Stimulated activated CD4-positive, alpha-beta T cell treated with anti-CD3 and anti-CD28 coated beads, Interleukin-1b, Interleukin-23, amount 100 ng/mL, for 1 hour (primary cell): ENCODE data around the gene ADGRA1.

Experiments used
- DNase-seq, 2 donors: peaks; one replicate each; pipeline ENCODE4 v3.0.0-alpha.2; 2020; ENCODE audit warnings: low read depth in 2 of 2

ADGRA1 gene

DNA sequence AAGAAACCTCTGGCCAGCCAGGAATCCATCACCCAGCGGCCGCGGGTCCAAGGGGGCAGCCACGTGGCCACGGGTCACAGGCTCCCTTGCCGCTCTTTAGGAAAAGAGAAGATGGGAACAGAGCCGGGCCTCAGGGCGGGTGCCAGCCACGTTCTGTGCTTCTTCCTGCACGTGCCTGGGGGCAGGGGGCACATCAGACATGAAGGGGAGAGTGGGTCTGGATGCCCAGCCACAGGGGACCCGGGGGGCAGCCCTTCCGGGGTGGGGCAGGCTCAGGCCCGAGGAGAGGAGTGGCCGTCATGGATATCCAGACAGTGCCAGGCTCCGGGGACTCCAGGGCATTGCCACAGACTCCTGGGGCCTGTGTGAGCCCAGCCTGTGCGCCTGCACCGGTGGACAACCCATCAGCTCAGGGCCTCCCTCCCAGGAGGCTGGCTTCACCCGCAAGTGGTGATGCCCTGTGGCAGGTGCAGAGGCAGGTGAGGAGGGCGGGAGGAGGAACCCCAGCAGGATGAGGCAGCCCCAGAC lies 31.0 kb upstream of the ADGRA1 start:
- no peak for DNase-seq

DNA sequence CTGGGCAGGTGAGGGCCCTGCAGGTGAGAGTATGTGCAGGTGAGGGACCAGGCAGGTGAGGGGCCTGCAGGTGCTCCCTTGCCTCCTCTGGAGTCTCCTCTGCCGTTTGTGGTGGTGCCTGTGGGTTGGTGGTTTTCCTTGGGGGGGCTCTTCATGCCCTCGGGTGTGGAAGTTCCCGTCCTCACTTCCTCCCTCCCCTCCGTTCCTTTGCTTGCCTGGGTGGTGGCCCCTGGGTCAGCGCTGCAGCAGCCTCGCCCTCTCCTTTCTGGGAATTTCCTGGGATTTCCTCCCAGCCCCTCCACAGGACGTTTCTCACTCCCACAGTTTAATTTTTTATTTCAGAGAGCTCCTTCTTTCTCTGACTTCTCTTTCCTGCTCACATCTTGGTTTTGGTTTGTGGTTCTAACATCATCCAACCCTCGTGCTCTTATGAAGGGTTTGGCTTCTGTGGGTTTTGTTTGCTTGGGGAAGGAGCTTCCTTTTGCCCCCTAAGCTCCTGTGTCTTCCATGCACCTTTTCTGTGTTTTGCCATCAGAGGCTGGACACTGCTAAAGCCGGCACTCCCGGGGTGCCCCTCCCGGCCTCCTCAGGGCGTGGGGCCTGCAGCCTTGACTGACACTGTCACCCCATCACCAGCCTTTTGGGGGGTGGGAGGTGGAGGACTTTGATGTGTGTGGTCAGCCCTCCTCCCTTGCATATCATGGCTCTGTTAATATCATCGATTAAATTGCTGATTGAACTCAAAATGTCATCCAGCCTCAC lies 29.2 kb upstream of the ADGRA1 start:
- no peak for DNase-seq

DNA sequence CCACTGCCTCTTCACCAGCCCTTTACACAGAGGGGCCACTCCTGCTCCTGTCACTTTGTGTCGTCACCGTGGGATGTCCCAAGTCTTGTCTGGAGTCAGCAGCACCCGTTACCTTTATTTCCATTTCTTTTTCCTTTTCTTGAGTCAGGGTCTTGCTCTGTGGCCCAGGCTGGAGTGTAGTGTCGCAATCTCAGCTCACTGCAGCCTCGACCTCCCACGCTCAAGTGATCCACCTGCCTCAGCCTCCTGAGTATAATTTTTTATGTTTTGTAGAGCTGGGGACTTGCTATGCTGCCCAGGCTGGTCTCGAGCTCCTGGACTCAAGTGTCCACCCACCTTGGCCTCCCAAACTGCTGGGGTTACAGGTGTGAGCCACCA lies 28.6 kb upstream of the ADGRA1 start:
- DNase-seq = no peak

DNA sequence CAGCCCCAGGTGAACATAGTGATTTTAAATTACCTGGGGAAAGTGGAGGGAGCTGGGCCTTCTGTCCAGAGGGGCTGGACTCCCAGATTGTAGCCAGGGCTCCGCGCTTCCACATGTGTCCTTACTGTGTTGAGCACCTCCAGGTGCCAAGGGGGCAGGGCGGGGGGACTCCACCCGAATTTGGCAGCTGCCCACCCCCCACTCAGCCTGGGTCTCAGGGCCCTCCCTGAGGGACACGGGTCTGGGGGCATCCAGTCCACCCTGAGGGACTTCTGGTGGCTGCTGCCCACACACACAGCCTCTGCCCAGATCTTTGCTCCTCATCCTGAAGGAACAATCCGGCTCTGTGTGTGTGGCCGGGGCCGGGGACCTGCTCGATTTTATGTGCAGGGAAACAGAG lies 28.2 kb upstream of the ADGRA1 start:
- DNase-seq = no peak

DNA sequence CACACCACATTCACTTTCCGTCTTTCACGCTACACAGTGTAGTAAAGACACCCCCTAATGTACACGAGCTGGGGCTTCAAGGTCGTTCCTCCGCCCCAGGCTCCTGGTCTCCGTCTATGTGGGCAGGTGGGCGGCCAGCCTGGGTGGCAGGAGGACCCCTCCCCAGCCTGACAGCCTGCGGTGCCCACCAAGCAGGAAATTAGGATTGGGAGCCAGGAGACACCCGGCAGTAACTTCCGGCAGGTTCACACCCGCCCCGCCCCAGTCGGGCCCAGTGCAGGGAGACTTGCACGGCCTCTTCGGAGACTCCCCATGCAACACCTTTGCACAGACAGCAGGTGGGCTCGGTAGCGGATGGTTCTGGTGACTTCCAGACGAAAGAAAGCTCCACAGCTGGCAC lies 27.7 kb upstream of the ADGRA1 start:
- DNase-seq = no peak

DNA sequence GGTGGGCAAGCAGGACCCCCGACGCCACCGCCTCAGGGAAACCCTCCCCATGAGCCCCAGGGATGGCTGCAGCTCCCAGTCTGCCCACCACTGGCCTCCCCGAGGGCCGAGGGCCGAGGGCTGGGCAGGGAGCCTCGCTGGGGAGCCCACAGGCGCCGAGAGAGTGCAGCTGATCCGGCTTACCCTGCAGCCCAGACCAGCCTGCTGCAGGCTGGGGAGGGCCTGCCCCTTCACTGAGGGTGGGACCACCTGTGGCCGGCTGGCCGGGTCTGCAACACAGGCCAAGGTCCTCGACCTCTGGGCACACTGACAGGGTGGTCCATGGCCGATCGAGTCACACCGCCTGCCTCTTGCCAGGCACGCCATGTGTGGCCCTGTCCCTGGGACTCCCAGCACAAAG lies 27.3 kb upstream of the ADGRA1 start:
- DNase-seq = no peak

DNA sequence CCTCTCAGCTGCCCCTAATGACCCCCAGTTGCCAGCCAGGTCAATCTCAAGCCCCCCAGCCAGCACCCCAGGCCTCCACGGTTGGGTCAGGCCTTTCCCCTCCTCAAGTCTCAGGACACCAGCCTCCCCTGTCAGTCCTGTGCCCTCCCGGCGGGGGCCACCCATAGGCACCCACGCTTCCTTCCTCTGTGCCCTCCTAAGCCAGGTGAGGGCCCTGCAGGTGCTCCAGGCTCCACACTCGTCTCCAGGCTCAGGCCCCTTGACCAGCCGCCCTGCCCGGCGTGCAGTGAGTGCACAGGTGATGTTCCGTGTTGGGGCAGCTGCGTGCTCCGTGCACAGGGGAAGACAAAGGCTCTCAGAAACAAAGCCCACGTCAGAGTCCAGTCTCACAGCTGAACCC lies 26.8 kb upstream of the ADGRA1 start:
- DNase-seq = no peak

DNA sequence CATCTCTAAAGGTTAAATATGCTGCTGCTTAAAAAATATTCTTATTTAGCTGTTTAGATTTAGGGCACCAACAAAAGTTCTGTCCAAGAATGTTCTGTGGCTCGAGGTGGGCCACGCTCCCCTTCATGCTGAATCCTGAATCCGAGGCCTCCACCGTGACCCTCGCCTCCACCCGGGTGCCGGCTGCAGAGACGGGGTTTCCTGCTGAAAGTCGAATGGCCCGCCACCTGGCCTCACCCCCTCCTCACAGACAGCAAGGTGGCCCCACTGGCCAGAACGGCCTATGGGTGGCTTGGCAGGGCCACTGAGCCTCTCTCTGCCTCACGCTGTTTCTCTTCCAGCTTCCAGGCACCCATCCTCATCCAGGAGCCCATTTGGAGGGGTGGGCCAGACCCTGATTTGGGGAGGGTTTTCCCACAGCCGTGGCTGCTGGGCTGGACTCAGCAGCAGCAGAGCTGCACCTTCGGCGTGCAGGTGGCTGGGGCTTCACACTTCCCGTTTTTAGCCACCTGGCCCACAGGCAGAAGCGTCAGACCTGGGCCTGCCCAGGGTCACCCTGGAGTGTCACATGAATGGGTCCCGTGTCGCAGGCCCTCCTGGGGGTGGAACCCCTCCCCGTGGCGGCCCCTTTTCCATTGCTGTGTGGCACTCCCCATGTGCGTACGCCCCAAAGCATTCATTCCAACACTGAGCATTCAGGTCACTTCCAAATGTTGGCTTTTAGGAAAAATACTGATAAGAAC lies 26.3 kb upstream of the ADGRA1 start:
- DNase-seq = no peak

DNA sequence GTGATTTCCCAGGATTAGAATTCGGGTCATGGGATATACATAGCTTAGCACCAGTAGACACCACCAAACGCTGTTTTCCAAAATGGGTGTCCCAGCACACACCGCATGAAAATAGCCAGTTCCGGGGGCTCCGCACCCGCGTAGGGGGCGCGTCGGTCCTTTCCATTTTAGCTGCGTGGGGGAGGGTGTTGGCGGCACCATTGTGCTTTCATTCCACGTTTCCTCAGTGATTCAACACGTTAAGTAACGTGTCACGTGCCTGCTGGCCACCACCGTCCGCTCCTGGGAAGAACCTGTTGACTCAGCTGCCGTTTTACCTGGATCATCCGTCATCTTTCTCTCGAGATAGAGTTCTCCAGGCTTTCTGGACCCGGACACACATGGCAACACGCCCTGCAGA lies 25.6 kb upstream of the ADGRA1 start:
- DNase-seq = no peak

DNA sequence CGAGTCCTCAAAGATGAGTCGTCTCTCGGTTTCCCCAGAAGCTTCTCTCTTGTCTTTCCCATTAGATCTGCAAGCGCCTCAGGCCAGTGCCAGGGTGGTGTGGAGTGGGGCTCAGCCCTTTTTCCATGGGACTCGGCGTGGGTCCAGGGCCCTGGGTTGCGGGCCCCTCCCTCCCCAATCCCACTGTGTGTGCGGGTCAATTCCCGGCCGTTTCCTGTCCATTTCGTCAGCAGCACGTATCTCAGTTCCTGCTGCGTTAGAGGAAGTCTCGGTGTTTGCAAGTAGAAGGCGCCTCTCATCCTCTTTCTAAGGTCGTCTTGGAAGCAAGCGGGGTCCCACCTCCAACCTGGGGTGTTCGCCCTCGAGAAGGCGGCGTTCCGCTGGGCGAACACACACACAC lies 25.1 kb upstream of the ADGRA1 start:
- DNase-seq = no peak

DNA sequence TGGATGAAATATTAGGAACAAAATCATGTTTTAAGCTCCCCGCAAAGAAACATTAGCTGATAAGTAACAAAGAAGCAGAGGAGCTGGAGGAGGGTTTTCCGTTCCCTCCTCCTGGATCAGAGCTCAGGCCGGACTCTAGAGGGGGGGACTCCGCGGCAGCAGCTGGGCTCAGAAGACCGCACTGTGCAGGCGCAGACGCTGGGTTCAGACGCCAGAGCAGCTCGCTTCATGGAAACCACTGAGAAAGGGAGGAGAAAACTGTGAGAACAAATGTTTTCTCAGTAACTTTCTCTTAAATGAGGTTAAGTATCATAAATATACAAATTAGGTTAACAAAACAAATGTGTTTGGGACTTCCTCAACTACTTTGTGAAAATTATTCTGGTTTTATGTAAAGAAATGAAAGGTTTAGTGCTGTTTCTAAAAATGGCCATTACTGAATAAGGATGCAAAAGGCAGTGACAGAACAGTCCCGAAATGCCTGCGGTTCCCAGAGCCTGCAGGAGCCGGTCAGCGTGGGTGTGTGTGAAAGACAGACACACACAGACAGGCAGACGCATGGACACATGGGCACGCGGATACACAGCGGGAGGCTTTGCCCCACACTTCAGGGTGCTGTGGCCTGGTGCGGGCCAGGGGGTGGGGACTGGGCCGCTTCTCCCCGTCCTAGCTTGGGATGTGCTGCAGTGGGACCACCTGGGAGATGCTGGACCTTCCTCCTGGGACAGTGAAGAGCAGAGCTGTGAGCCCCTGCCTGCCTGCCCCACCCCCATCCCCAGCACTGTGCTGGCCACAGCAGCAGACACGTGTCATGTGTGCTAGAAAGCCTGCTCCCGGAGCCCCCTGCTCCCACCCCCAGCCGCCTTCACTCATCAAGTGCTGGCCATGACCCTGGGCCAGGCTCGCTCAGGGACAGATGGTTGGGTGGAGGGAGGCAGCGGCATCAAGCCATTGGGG lies 20.3 kb upstream of the ADGRA1 start:
- DNase-seq = no peak

DNA sequence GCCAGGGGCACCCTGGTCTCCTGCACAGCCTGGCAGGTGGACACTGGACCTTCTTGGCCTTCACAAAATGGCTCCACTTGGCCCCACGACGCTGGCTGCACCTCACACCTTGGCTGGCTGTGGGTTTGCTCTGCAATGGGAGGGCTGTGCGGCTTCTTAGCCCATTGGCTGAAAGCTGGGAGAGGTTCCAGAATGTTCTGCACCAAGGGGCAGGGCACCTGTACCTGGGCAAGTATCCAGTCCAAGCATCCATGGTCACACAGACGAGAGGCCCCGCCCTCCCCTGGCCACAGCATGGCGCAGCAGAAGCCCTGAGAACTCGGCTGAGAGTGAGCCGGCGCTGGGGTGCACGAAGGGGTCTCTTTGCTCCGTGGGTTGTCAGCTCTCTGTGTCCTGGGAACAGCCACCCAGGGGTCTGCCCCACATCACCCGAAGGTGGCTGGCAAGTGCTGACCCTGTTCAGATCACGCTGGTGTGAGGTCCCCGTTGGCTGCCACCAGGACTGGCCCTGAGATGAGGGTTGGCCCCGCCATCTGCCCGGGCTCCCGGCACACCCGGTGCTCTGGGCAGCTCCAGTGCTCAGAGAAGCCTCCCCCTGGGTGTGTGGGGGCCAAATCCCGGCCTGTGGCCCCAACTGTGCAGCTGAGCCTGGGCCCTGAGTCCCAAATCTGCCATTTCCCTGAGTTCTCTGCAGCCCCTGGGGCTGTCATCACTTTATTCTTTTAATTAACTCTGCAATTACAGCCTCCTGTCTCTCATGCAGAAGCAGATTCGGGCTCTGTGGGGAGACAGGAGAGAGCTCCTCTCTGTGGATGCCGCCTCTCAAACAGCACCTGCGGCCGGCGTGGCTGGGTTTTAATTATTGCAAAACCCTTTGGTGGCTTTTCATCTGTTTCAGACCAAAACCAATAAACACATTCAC lies 19.4 kb upstream of the ADGRA1 start:
- no peak for DNase-seq

DNA sequence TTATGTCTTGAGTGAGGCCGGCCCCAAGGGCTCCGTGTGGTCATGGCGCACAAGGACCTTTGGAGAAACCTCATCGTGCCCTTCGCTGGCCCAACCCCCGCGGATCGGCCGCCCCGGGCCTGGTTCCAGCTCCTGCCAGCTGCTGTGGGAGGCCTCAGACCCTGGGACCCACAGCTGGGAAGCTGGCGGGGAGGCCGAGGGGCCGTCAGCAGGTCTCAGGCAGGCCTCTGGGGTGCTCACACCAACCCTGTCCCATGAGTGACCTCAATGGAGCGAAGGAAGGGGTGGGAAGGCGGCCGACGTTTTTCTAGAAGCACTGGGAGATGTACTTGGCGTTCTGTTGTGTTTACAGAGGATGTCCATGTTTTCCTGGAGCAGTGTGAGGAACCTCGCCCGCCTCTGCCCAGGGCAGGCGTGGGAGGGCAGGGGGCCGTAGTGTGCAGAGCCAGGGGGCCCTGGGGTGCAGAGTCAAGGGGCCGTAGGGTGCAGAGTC lies 18.6 kb upstream of the ADGRA1 start:
- no peak for DNase-seq

DNA sequence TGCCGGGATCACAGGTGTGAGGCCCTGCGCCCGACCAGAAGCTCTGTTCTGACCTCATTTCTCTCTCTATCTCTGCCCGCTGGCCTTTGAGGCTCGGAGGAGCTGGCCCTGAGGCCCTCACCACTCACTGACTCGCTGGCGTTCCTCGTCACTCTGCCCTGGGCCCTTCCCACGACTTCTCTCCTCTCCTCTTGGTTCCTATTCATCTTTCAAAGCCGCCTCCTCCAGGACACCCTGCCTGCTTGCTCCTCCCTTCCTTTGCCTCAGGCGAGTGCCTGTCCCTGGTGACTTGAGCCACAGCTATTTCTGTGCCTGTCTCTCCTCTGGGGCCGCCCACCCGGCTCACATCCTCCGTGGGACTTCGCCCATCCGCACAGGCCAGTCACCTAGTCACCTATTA lies 17.3 kb upstream of the ADGRA1 start:
- DNase-seq = no peak

DNA sequence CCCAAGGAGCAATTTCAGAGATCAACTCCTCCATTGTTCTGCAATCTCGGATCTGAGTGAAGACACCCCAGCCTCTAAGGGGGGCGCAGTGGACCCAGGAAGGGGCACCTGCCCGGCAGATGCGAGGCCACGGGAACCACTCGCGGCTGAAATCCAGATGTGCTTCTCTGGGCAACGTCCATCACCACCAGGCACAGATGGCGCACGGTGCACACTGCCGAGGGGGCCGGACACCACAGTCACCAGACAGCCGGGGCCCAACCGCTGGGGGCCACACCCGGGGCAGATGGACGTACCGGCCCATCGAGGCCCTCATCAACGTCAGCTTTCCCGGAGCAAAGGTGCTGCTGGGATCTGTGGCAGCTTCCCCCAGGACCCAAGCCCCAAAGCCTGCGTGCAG lies 16.9 kb upstream of the ADGRA1 start:
- DNase-seq = no peak

DNA sequence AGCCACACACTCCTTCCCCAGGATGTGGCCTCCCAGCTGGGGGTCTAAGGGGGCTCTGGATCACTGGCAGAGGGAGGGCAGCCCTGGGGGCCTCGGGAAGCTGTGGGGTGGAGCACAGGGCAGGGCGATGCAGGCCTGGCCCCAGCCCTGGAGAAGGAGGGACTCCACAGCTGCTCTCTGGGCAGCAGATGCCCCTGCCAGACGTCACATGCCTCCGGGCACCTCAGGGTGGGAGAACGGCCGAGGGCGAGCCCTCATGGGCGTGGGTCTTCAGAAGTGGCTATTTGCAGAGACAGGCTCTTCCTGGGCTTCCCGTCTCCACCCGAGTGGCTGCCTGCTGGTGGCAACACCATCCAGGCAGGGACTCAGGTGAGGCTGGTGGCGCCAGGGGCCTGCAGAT lies 16.0 kb upstream of the ADGRA1 start:
- no peak for DNase-seq

DNA sequence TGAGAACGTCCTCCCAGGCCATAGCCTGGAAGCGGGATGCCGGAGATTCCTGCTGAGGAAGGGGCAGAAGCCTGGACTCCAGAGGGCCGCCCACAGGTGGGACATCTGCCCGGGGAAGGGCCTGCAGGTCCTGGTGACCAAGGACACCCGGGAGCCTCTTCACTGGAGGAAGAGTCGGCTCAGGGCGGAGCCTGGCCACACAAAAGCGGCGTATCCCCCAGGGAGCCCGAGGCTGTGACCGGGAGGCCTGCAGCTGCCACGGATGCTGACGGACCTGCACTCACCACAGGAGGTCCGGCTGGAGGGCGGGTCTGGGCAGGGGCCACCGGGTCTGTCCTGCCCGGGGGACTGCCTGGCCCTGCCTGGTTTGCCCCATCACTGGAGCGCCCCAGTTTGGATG lies 15.5 kb upstream of the ADGRA1 start:
- no peak for DNase-seq

DNA sequence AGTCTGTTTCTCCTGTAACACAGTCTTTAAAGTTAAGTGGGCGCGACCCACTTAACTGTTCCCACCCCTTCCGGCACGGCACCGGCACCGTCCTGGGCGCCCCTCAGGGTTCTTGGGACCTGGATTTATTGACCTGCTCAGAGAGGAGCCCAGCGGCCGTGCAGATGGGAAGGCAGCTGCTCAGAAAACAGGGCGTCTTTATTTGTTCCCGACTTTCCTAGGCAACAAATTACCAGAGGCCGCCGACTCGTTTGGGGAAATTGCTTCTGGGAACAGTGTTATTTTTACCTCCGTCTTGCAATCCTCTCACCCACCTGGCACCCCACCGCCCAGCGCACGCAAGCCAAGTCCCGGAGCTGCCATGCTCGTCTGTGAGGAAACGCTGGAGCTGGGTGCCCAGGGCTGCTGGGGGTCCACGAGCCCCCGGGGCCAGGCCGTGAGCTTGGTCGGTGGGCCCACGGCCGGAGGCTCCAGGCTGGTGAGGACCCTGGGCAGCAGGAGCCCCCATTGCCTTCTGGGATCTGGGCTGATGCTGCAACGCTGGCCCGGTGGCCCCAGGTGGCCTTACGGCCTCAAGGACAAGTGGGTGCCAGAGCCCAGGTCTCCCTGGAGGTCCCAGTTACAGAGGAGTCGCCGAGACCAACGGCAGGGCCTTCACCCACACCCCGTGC lies 14.9 kb upstream of the ADGRA1 start:
- DNase-seq = no peak

DNA sequence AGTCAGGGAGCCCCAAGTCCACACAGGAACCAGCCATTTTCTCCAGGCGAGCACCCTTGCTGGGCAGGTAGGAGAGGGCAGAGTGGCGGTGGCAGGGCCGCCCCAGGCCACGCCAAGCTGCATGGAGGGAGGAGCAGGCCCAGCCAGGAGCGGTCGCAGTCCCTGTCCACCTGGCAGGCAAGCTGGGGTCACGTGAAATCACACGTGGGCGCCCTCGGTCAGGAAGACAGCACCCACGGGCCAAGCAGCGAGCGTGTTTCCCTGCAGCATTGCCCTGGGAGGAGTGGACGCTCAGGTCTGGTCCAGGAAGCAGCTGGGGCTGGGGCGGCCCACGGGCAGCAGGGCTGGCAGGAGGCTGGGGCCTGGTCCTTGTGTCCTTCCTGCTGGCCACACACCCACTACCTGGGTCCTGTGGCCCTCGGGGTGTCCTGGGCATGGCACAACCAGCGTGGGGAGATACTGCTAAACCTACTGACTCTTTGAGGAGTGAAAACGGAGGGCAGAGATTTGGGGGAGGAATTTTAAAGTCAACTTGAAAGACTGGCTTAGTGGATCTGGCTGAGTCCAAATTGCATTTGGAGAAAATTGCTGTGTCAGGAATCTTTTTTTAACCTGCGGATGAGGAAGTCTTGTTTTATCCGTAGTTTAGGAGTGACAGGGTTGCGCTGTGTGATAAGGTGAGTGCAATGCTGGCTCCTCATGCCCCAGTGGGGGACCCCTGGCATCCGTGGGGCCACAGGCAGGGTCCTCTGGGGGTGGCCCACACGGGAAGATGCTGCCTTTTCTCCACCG lies 12.2 kb upstream of the ADGRA1 start:
- DNase-seq = no peak
